HG03432 (cell line): ENCODE data around the gene PHF23.

Source experiments
- ATAC-seq: cut with Tn5 transposase; IDR thresholded peaks from one replicate; pipeline ENCODE4 v1.9.1; 2021; ENCODE audit warnings: mild to moderate bottlenecking, moderate library complexity; ENCODE audit not compliant: unreplicated experiment

The PHF23 gene

GRCh38 chr17:7238420-7239090, 702 bp downstream of the PHF23 start:
- no peak for ATAC-seq

DNA sequence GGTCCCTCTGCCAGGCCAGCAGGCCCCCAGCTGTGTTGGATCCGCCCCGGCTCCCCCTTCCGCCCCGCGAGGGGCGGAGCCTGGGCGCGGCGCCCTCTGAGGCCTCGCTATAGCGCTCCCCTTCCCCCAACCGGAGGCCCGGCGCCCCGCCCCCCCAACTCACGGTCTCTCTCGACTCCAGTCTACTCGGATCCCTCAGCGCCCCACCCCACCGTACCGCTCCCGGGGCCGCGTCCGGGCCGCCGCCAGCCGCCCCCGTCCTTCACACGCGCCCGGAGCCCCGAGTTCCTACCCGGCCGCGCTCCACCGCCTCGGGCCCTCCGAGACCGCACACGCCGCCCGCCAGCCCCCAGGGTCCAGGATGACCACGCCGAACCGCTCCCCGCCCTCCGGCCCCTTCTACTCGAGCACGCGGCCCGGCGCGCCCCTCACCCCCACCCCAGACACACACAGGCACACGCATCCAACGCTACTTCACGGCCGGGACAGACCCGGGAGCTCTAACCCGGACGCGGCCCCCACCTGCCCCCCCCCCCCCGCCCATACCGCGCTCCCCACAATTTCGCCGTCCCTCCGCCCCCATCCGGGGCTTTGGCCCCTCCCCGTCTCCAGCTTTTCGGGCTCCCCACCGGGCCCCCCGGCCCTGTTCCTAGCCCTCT, 1.4 kb downstream of the PHF23 start:
- ATAC-seq = peak; percentile 18

GRCh38 chr17:7237266-7237760, 1.9 kb downstream of the PHF23 start:
- no peak for ATAC-seq

GRCh38 chr17:7236808-7237207, 2.4 kb downstream of the PHF23 start:
- ATAC-seq = no peak

DNA sequence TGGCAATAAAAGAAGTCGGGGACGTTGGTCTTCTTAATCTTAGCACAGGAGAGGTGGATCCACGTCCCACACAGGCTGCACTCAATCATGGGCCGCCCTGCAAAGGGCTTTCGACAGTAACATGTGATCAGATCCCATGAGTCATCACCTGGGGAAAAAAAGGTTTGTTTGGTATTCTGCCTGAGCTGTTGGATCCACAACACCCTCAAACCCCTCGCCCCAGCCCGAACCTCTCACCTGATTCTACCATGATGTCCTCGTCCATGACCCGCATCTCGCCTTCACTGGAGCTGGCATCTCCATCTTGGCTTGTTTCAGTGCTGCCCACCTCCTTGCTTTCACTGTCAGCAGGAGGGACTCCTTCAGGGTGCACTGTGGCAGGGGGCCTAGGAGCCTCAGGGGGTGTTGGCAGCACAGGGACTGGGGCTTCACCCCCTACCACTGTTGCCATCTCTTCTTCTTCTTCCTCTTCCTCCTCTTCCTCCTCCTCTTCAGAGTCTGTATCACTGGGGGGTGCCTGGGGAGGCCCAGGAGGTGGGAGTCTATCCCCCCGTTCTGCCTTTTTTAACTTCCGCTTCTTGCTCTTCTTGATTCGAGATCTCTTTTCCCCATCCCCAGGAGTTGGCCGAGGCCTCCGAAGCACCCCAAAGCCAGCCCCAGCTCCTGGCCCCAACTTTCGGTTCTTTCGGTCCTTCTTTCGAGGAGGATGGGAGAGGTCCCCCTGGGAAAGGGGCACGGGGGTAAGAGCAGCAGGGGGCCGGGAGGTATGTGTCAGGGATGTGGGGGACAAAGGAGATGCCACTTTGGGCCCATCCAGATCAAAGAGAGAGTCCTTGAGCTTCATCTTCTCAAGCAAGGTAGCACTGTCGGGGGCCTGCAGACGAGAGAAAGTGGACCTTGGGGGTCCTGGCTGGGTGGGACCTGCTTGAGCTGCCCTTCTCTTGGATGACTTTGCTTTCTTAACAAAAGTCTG, 3.3 kb downstream of the PHF23 start:
- no peak for ATAC-seq

DNA sequence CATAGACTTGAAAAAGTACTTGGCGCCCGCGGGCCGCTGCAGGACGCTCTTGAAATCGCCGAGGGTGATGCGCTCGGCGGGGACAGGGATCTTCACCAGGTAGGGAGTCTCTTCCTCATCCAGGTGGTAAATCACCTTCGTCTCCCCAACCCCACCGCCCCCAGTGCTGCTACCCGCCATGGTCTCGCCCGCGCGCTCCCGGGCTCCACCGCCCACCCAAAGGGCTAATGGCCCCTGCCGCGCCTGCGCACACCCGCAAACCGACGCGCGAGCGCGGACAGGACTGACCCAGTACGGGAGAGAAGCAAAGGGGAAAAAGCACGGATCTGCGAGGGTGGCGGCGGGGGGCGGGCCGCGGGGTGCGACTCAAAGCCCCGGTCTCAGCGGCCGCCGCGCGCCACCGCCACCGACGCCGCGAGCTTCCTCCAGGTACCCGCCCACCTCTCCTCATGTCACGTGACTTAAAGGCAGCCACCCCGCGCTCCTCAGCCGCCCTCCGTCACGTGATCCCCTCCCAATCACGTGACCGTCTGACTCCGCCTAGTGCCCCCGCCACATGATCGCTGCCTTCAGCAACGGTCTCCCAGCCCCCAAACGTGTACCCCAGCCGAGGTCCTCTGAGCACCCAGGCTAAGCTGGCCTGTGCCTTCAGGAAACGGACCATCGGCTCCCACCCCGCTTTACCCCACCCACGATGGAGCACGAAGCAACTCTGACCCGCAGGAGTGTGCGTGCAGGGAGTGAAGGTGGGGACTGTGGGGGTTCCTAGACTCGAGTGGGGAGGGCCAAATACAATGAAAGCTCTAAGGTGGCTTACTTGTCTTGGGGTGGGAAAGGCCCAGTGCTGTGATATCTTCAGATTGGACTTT, 4.9 kb downstream of the PHF23 start, which contains the start of gene DVL2:
Gene DVL2 (minus strand): TSS at position 435 of the 869 bp plus-strand sequence. CDS start 255 bp downstream, at position 180.
- peak; percentile 50 for ATAC-seq

GRCh38 chr17:7233701-7234082, 5.6 kb downstream of the PHF23 start:
- ATAC-seq = no peak

DNA sequence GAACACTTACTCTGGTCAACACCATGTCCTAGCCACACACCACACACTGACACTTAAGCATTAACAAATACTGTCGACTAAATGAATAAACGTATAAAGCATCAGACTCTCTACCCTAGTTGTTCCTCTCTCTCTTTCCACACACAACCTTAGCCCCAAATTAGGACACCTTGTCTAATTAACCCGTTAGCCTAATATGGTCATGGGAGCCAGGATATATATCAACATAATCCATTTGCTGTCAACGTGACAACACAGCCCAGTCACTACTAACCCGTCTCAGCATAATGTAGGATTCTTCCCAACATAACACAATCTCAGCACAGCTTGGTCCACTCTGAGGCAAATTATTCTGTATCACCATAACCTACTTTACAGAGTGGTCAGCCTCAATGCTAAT, 7.1 kb downstream of the PHF23 start:
- no peak for ATAC-seq

DNA sequence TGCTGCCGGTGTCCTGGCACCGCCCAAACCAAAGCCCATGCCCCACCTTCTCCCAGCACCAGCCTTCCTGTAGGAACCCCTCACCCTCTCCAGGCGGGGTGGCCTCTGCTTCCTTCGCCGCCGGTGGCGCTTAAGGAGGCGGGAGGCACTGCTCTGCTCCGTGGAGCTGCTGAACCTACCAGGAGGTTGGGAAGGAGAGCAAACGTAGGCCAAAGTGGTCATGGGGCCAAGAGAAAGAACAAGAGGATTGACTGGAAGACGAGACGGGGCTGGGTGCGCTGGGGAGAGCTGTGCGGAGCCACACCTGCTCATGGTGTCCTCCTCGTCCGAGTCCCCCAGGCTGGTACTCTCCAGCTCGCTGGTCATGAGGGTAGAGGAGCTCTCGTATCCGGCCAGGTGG, 9.8 kb downstream of the PHF23 start:
- no peak for ATAC-seq

DNA sequence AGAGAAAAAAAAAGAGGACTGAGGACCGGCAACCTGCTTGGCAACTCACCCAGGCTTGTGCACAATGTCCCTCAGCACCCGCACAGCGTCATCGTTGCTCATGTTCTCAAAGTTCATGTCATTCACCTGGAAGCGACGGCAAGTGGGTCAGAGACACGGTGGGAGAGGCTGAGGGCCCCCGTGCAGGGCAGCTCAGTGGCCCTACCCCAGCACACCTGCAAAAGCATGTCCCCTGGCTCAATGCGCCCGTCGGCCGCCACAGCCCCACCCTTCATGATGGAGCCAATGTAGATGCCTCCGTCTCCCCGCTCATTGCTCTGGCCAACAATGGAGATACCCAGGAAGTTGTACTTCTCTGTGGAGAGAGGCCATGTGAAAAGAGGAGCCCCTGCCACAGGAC, 10.3 kb downstream of the PHF23 start:
- ATAC-seq = no peak

DNA sequence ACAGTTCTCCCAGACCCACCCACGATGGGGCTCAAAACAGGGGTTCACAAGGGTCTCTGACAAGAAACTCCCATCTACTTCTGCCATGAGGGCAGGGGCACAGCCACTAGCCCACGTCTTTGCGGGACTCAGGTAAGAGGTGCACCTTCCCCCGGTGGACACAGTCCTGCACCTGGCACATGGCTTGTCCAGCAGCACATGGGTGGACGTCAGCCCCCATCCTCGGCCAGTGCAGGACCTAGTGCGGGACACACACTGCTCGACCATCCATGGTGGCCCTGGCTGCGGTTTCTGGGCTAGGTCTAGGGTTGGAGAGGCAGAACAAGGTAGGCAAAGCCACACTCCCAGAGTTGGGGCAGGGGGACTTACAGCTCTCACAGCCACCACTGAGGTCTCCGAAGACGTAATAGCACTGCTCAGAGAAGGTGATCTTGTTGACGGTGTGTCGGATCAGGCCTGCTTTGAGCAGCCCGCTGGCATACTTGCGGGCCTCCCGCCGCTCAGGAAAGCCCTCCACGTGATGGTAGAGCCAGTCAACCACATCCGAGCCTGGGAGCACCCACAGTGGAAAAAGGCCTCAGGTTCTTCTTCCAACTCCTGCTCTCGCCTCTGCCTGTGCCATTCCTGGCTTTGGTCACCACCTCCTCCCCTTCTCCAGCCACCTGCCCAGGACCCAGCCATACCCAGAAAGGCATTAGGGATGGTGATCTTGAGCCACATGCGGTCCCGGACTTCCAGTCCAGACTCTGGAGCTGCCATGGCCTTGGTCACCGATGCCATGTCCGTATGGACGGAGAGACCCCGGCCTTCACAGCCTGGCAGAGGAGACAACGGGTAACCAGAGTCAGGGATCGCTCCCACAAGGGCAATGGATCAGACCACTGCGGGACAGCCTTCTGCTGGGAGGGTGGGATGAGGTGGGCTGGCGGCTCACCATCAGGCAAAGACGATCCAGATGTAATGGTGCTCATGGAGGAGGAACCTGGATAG, 12.2 kb downstream of the PHF23 start:
- ATAC-seq = no peak

- ATAC-seq = no peak
Measured at GRCh38 chr17:7225711-7226331, 13.4 kb downstream of the PHF23 start.

DNA sequence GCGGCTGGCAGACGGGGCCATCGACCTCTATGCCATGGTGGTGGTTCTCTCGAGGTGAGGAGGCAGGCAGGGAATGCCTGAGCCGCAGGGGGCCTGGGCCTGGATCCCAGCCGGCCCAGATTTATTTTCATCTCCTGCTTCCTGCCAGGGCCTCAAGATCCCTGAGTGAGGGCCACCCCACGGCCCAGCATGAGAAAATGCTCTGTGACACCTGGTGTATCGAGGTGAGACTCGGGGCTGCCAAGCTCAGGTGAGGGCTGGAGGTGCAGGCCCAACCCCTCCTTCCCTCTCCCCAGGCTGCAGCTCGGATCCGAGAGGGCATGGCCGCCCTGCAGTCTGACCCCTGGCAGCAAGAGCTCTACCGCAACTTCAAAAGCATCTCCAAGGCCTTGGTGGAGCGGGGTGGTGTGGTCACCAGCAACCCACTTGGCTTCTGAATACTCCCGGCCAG, 14.6 kb downstream of the PHF23 start:
- ATAC-seq = no peak

DNA sequence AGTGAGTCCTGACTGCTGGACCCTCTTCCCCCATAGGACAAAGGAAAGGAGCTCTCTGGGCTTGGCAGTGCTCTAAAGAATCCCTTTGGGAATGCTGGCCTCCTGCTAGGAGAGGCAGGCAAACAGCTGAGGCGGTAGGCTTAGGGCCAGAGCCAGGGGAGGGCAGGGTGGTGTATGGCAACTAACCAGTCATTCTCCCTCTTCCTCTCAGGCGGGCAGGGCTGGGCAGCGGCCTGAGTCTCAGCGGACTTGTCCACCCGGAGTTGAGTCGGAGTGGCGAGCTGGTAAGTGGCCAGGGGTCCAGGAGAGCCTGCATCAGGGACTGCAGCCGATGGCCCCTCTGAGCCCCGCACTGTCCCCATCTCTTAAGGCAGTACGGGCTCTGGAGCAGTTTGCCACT, 15.1 kb downstream of the PHF23 start:
- no peak for ATAC-seq

- ATAC-seq = no peak
Measured at GRCh38 chr17:7223375-7223774, 15.9 kb downstream of the PHF23 start.

GRCh38 chr17:7222972-7223292, 16.3 kb downstream of the PHF23 start:
- no peak for ATAC-seq

DNA sequence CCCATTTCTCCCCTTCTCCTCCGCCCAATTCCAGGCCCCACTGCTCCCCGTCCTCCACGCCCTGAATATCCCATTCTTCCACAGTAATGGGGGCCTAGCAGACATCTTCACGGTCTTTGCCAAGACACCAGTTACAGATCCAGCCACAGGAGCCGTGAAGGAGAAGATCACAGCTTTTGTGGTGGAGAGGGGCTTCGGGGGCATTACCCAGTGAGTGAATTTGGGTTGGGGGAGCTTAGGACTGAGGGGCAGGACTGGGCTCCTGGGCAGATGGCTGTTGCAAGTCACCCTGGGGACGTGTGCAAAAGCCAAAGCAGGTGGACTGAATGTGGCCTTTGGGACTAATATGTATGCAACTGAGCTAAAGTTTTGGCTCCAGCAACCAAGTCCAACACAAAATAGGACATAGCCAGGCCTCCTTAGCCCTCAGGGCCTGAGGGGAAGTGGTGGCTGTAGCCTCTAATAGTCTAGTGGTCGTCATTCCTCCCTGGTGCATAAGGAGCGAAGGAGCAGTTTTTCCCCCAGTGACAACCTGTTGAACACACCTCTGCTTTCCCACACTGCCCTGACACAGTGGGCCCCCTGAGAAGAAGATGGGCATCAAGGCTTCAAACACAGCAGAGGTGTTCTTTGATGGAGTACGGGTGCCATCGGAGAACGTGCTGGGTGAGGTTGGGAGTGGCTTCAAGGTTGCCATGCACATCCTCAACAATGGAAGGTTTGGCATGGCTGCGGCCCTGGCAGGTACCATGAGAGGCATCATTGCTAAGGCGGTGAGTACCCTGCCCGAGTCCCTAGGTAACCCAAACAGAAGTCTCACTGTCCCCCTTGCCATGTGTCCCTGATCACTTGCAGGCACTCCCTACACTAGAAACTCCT, 16.9 kb downstream of the PHF23 start:
- no peak for ATAC-seq
